Aorta (tissue), 5 donors: ENCODE data around the gene REC8. TPM values are rescaled to one million over a fixed set of nuclear protein-coding genes. Genes with fewer than 3 reads are reported as not detected.
A peak's percentile ranks its signal among the peaks of the same experiment; 100 is the strongest.

Experiments used
- ATAC-seq: fragments of 200-7000 bp; cut with Tn5 transposase; one replicate; pipeline ENCODE4 v1.9.1; 2022; ENCODE audit warnings: moderate library complexity; ENCODE audit not compliant: low FRiP score
- DNase-seq, 2 donors: peaks; one replicate each; pipeline ENCODE4 v3.0.0-alpha.2; 2020
- H3K27ac ChIP-seq, 2 donors: one replicate each; pipeline ENCODE4 v1.5.1; 2013; ENCODE audit warnings: low read length in 2 of 2, mild to moderate bottlenecking in 2 of 2, moderate library complexity in 2 of 2, control low read depth in 1 of 2, inconsistent platforms in 1 of 2, low read depth in 1 of 2
- H3K27me3 ChIP-seq, 2 donors: one replicate each; pipeline ENCODE4 v1.6.1; 2013; ENCODE audit warnings: control low read depth in 1 of 2, low read length in 1 of 2, mild to moderate bottlenecking in 1 of 2, moderate library complexity in 1 of 2; ENCODE audit not compliant: insufficient read depth in 2 of 2, control insufficient read depth in 1 of 2
- H3K36me3 ChIP-seq, 2 donors: one replicate each; pipeline ENCODE4 v1.6.1; 2013; ENCODE audit warnings: control low read depth in 1 of 2, low read length in 1 of 2, mild to moderate bottlenecking in 1 of 2; ENCODE audit not compliant: insufficient read depth in 2 of 2, control insufficient read depth in 1 of 2
- H3K4me1 ChIP-seq, 2 donors: one replicate each; pipeline ENCODE4 v1.6.1; 2013; ENCODE audit warnings: low read length in 2 of 2, control low read depth in 1 of 2, mild to moderate bottlenecking in 1 of 2, moderate library complexity in 1 of 2; ENCODE audit not compliant: insufficient read depth in 2 of 2, control insufficient read depth in 1 of 2
- H3K4me3 ChIP-seq, 2 donors: one replicate each; pipeline ENCODE4 v1.5.1; 2013; ENCODE audit warnings: low read length in 2 of 2, control low read depth in 1 of 2, mild to moderate bottlenecking in 1 of 2
- H3K9me3 ChIP-seq: one replicate; pipeline ENCODE4 v1.6.1; 2013; ENCODE audit warnings: mild to moderate bottlenecking, low read length; ENCODE audit not compliant: control insufficient read depth
- WGBS, 2 donors: extraction: QIAGEN DNeasy Blood & Tissue Kit; methylation state at CpG; one replicate each; pipeline ENCODE4 v1.1.7; 2013; 5-methylcytosine and 5-hydroxymethylcytosine counted together
- intact Hi-C, 2 donors: fragments of 100-400 bp; cut with DNase I; formaldehyde crosslinking; loops; one replicate each; pipeline versions ENCODE4 v1.14.2 to v1.15.0; 2022
- polyA plus RNA-seq, 2 donors: library from polyadenylated mRNA; stranded (reverse); fragments of 200-250 nt; gene quantifications; one replicate each; pipeline ENCODE4 v1.2.3, GENCODE V29; 2013
- total RNA-seq, 2 donors: library from RNA; stranded (reverse); fragmentation: NEBNext Ultra II Directional; extraction: Animal tissue kit (Norgen Biotek cat#: 25700); gene quantifications; one replicate each; pipeline ENCODE4 v1.2.1, GENCODE V29; 2021
- donor health status: healthy with polysubstance abuse.
- donor health status: Bipolar disorder and iron deficiency.
- donor health status: DM: no; HTN: no; CAD: no.
- donor health status: DM: no; HTN: no; CAD: no.
- donor health status: DM: yes; HTN: yes; CAD: no.

The REC8 gene
- total and polyA plus RNA-seq, 4 donors: 2.4 to 18.1 (median 10.7) TPM

DNA sequence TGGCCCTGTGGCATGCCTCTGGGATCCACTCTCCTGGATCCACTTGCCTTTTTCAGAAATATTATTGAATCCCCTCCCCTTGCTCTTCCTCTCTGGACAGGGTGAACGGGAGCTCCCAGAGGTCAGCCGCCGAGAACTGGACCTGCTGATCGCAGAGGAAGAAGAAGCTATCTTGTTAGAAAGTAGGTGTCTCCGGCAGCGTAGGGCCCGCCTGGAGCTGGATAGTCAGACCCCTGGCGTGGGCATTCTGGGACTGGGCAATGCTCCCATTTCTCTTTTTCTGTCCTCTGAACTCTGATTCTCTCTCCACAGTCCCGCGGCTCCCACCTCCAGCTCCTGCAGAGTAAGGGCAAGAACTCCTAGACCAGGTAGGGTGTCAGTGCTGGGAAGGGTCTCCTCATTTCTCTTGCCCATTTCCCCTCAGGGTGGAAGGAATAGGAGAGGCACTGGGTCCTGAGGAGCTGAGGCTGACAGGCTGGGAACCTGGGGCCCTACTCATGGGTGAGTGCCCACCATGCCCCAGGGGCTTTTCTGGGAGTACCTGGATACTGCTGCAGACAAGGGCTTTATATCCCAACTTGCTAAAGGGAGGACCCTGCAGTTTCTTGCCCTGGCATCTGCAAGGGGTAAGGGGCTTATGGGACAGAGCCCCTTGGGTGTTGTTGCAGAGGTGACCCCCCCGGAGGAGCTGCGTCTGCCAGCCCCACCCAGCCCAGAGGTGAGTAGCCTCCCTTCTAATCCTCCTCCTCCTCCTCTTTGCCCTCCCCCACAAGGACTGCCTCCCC, 5.4 kb downstream of the REC8 start:
- Histone ChIP-seq H3K36me3 (no peaks in the 10 kb centered on the region), H3K9me3 (no peaks in the 10 kb centered on the region), H3K4me1 (no peaks in the 10 kb centered on the region), H3K4me3 (no peak overlapping the region), H3K27ac (no peak overlapping the region), H3K27me3 (no peaks in the 10 kb centered on the region)
- WGBS, 2 donors: 87 to 89% methylated on average over 12 of the region's 12 CpGs
- ATAC-seq: no peak
- no peak for DNase-seq
- intact Hi-C loops: no loop called here

DNA sequence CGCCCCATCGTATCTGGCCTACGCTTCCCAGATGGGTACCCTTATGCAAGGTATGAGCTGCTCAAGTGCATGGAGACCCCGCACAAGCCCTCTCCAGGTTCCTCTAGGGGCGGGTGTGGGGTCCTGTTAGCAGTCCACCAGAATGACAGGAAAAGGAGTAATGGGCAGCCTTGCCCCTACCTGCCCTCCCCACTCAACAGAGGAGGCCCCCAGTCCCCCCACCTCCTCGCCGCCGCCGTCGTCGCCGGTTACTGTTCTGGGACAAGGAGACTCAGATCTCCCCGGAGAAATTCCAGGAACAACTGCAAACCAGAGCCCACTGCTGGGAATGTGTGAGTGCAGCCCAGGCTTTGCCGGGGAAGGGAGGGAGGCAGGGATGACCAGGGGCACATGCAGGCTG, 6.0 kb downstream of the REC8 start:
- no peaks in the 10 kb centered on the region for H3K4me1 ChIP-seq
- no peaks in the 10 kb centered on the region for H3K36me3 ChIP-seq
- ATAC-seq (no peak), DNase-seq (peak in 1 of 2 donors; percentile 77)
- no peaks in the 10 kb centered on the region for H3K27me3 ChIP-seq
- no peak overlapping the region for H3K27ac ChIP-seq
- intact Hi-C loops: no loop called here
- 91% methylated on average over 14 of the region's 14 CpGs for WGBS, 2 donors
- H3K4me3 ChIP-seq: no peak overlapping the region
- no peaks in the 10 kb centered on the region for H3K9me3 ChIP-seq

DNA sequence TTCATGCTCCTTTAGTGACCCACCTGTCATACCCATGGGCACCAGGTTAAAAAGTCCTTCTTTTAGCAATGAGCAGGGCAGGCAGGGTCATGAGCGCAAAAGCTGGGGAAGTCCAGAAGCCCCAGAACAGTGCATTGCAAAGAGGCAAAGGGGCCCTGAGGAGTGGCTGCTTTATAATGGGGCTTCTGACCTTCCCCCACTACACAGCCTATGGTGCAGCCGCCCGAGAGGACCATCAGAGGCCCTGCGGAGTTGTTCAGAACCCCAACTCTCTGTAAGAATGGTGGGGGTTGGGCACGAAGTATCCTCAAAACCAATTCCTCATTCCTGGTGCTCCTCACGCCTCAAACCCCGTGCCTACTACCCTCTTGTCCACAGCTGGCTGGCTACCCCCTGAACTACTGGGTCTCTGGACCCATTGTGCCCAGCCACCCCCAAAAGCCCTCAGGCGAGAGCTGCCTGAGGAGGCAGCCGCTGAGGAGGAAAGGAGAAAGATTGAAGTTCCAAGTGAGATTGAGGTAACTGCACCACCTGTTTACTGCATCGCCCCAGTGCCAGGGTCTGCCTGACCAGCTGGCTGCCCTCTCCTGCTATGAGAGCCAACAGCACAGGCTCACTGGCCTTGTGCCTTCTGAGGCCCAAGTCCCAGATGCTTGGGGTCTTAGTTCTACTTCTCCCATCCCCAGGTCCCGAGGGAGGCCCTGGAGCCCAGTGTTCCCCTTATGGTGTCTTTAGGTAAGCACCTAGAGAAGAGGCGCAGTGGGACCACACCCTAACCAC, 6.7 kb downstream of the REC8 start:
- peak in 1 of 2 donors; percentile 69 for DNase-seq
- H3K9me3 ChIP-seq: no peaks in the 10 kb centered on the region
- no peaks in the 10 kb centered on the region for H3K27me3 ChIP-seq
- 91 to 93% methylated on average over 12 of the region's 12 CpGs for WGBS, 2 donors
- no peak overlapping the region for H3K27ac ChIP-seq
- H3K4me3 ChIP-seq: no peak overlapping the region
- intact Hi-C loops: no loop called here
- H3K4me1 ChIP-seq: no peaks in the 10 kb centered on the region
- H3K36me3 ChIP-seq: no peaks in the 10 kb centered on the region
- no peak for ATAC-seq

DNA sequence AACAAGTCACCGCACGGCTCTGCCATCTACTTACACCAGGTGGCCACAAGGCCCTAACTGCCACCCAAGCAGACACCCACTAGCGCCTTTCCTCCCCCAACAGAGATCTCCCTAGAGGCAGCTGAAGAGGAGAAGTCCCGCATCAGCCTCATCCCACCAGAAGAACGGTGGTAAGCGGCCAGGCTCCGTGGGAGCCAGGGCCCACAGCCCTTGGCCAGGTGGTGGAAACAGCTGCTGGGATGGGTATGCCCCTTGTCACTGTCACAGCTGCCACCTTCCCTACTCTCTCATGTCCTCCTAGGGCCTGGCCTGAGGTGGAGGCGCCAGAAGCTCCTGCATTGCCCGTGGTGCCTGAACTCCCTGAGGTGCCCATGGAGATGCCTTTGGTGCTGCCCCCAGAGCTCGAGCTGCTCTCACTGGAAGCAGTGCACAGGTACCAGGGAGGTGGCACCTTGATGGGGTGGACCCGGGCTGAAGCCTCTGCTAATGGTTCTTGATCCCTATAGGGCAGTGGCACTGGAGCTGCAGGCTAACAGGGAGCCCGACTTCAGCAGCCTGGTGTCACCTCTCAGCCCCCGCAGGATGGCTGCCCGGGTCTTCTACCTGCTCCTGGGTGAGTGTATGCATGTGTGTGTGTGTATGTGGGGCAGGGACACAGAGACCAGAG, 7.5 kb downstream of the REC8 start:
- H3K36me3 ChIP-seq: no peaks in the 10 kb centered on the region
- H3K4me1 ChIP-seq: no peaks in the 10 kb centered on the region
- ATAC-seq: no peak
- peak overlapping the region in 1 of 2 donors; percentile 11 for H3K27ac ChIP-seq
- WGBS, 2 donors: 86 to 87% methylated on average over 14 of the region's 14 CpGs
- H3K27me3 ChIP-seq: no peaks in the 10 kb centered on the region
- no peak overlapping the region for H3K4me3 ChIP-seq
- H3K9me3 ChIP-seq: no peaks in the 10 kb centered on the region
- DNase-seq: peak in 1 of 2 donors; percentile 68
- intact Hi-C loops: no loop called here

DNA sequence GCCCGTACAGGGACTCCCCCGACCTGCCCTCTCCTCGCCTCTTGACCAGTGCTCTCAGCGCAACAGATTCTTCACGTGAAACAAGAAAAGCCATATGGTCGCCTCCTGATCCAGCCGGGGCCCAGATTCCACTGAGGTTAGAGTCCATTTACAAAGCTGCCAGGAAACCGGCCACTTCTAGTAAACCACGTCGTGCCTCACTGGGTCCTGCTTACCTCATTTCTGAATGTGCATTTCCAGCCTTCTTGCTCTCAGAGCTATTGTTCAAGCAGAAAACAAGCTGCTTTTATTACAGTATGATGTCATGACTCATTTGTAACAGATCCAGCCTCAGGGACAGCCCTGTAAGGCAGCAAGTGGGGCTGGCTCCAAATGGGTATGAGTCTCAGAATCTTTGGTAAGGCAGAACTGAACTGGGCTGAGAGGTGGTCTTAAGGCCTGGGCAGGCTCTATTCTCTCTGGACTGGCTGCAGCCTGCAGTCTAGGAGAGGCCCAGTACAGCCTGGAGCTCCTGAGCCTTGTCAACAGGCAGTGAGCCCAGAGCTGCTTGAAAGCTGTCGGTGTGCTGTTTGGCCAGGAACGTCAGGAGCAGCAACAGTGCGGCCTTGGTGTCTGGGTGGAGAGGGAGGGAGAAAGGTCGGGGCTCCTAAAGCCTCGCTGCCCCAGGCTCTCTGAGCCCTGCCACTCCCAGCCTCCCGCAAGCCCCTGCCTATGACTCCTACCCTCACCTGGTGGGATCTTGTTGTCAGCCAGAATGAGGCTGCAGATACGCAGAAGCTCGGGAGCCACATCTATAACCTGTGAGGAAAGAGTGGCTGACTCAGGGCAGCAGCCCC, 8.3 kb downstream of the REC8 start:
- Histone ChIP-seq H3K27ac (peak overlapping the region in 1 of 2 donors; percentile 11), H3K9me3 (no peaks in the 10 kb centered on the region), H3K27me3 (no peaks in the 10 kb centered on the region), H3K36me3 (no peaks in the 10 kb centered on the region), H3K4me3 (no peak overlapping the region), H3K4me1 (no peaks in the 10 kb centered on the region)
- DNase-seq (peak in 1 of 2 donors; percentile 63), ATAC-seq (peak; percentile 65)
- intact Hi-C loops: no loop called here
- WGBS, 2 donors: 57 to 69% methylated on average over 18 of the region's 18 CpGs

DNA sequence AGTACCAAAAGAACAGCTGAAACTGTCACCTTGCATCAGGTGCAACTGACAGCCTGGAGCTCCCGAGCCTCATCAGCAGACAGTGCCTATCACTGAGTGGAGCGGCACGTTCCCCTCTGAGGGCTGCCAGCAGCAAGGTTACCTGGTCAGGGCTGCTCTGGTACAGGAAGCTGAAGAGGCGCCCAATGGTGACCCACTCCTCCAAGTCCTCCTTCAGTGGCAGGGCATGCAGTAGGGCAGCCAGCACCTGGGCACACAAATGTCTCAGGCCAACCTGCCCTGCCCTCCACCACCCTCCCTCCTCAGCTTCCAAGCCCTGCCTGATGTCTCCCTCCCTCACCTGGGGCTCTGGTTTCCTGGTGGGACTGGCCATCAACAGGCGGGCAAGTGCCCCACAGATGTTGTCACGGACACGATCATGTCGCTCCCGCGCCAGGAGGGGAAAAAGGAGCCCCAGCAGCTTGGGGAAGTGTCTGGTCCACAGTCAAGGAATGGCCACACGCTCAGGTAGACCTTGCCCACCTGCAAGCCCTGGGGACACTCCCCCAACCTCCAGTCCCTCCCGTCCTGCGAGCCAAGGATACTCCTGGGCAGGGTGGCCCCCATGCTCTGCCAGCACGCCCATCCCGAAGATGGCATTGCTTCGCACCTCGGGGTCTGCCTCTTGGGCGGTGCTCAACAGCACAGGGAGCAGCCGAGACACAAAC, 9.6 kb downstream of the REC8 start:
- ATAC-seq (no peak), DNase-seq (peak; percentile 34 to 64)
- intact Hi-C loops: no loop called here
- Histone ChIP-seq H3K4me1 (no peaks in the 10 kb centered on the region), H3K27me3 (no peaks in the 10 kb centered on the region), H3K9me3 (no peaks in the 10 kb centered on the region), H3K4me3 (no peak overlapping the region), H3K36me3 (no peaks in the 10 kb centered on the region), H3K27ac (no peak overlapping the region)
- WGBS, 2 donors: 79 to 85% methylated on average over 16 to 19 of the region's 19 CpGs

DNA sequence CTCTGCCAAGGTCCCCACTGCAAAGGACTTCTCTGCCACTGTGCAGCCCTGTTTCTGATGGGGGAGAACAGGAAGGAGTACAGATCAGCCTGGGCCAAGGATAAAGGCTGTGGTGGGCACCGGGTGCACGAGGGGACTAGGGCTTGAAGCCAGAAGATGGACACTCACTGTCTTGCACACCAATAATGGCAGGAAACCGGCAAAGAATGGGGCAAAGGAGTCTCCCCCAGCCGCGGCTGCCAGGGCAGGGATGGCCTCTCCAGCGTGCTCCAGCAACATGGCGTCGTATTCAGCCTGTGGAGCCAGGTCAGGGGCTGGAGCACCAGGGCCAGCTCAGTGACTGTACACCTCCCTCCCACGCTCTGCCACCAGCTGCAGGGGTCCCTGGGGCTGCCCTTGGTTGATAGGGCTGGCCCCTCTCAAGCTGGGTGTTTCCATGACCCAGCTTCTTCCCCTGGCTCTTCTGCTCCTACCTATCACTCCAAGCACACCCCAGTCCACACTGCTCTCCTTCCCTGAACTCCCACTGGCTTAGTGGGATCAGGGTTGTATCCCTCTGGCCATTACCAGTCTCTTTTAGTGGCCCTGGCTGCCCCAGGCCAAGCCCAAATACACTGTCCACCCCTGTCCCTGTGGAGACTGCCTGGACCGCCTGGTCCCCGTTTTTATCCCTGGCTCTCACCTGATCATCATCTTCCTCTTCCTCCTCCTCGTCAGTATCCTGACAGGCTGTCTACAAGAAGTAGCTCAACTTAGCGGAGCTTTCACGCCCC, 10.4 kb downstream of the REC8 start:
- intact Hi-C loops: no loop called here
- 85 to 90% methylated on average over 14 of the region's 14 CpGs for WGBS, 2 donors
- Histone ChIP-seq H3K9me3 (no peaks in the 10 kb centered on the region), H3K4me1 (no peaks in the 10 kb centered on the region), H3K4me3 (no peak overlapping the region), H3K27ac (no peak overlapping the region), H3K27me3 (no peaks in the 10 kb centered on the region), H3K36me3 (no peaks in the 10 kb centered on the region)
- DNase-seq (no peak), ATAC-seq (no peak)
